ENCODE measurements around the gene USP34.

DNA sequence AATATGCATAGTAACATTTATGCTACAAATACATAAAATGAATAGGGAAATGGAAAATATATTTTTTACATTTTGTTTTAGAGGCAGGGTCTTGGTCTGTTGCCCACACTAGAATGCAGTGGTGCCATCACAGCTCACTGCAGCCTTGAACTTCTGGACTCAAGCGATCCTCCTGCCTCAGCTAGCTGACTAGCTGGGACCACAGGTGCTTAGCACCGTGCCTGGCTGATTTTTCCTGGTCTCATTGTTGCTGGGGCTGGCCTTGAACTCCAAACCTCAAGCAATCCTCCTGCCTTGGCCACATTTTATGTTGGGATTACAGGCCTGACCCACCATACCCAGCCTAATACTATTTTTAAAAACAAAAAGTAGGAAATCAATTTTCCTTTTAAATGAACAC lies 34.1 kb upstream of the USP34 start:
- TF ChIP-seq, protein P1, sequence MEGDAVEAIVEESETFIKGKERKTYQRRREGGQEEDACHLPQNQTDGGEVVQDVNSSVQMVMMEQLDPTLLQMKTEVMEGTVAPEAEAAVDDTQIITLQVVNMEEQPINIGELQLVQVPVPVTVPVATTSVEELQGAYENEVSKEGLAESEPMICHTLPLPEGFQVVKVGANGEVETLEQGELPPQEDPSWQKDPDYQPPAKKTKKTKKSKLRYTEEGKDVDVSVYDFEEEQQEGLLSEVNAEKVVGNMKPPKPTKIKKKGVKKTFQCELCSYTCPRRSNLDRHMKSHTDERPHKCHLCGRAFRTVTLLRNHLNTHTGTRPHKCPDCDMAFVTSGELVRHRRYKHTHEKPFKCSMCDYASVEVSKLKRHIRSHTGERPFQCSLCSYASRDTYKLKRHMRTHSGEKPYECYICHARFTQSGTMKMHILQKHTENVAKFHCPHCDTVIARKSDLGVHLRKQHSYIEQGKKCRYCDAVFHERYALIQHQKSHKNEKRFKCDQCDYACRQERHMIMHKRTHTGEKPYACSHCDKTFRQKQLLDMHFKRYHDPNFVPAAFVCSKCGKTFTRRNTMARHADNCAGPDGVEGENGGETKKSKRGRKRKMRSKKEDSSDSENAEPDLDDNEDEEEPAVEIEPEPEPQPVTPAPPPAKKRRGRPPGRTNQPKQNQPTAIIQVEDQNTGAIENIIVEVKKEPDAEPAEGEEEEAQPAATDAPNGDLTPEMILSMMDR (conservative IDR thresholded peaks at IDR 0.05 in 1 of 2, IDR thresholded peaks at IDR 0.05 in 1 of 2; ENCODE audit: extremely low read depth in 1 of 2, insufficient read depth in 1 of 2, low read depth in 1 of 2, low read length in 2 of 2) = no peak
- no peak for TF ChIP-seq EZH2 (IDR thresholded peaks at IDR 0.05; ENCODE audit: borderline replicate concordance, low read length)

Measured in mammary epithelial cell (primary cell).